Stimulated activated CD8-positive, alpha-beta memory T cell treated with anti-CD3 and anti-CD28 coated beads, Interleukin-4, amount 100 ng/mL, for 48 hours (primary cell): ENCODE data around the gene PLAAT3.
A peak's percentile ranks its signal among the peaks of the same experiment; 100 is the strongest.
"Not testable (repeated sequence)": the region's sequence is repeated elsewhere in the genome, so short reads cannot be mapped to it uniquely, and the experiment has no call there.

ENCODE experiments used
- DNase-seq: peaks from one replicate; pipeline ENCODE4 v3.0.0-alpha.2; 2020

Gene PLAAT3

GRCh38 chr11:63535734-63536133 is 78.5 kb downstream of the PLAAT3 start:
- DNase-seq: peak; percentile 61

- DNase-seq: no peak
These were observed 79.3 kb downstream of the PLAAT3 start for GRCh38 chr11:63534895-63535461.

GRCh38 chr11:63534076-63534475 is 80.2 kb downstream of the PLAAT3 start:
- no peak for DNase-seq

- no peak for DNase-seq
These were observed 81.3 kb downstream of the PLAAT3 start for GRCh38 chr11:63532799-63533475.

GRCh38 chr11:63532117-63532516 is 82.1 kb downstream of the PLAAT3 start:
- no peak for DNase-seq

GRCh38 chr11:63531074-63531792 is 83.0 kb downstream of the PLAAT3 start:
- peak; percentile 42 for DNase-seq

- DNase-seq: no peak
These were observed 84.2 kb downstream of the PLAAT3 start for GRCh38 chr11:63530021-63530420.

GRCh38 chr11:63529373-63529772 is 84.9 kb downstream of the PLAAT3 start:
- DNase-seq: not testable (repeated sequence)

- not testable (repeated sequence) for DNase-seq
These were observed 85.4 kb downstream of the PLAAT3 start for GRCh38 chr11:63528729-63529278.

GRCh38 chr11:63528156-63528555 is 86.1 kb downstream of the PLAAT3 start:
- not testable (repeated sequence) for DNase-seq

- DNase-seq: no peak
These were observed 86.6 kb downstream of the PLAAT3 start for GRCh38 chr11:63527667-63528066.
